IMR-90 (cell line): ENCODE data around the gene MASTL. TPM values are rescaled to one million over a fixed set of nuclear protein-coding genes. Genes with fewer than 3 reads are reported as not detected.

Experiments used
- microRNA-seq, 2 experiments: library from miRNA; stranded (forward) in 1 of 2; unstranded in 1 of 2; fragments of 10-50 nt in 1 of 2; fragments of <30 nt in 1 of 2; gene quantifications in 1 of 2; microRNA quantifications in 1 of 2; one replicate each; pipeline versions ENCODE3 to v1.1.0; 2013 to 2020; ENCODE audit not compliant: insufficient read depth in 1 of 2, insufficient read length in 1 of 2, unreplicated experiment in 1 of 2
- polyA plus RNA-seq, 3 experiments: library from polyadenylated mRNA; depleted of rRNA; stranded (reverse); fragments of >200 nt; gene quantifications; 2 replicates each; pipeline ENCODE4 v1.2.3, GENCODE V29; 2012; ENCODE audit warnings: low replicate concordance in 1 of 3
- small RNA-seq, 5 experiments: library from RNA; depleted of rRNA; stranded (forward); fragments of <200 nt; gene quantifications; one replicate each; pipeline ENCODE3, GENCODE V24; 2012
- total RNA-seq: library from RNA; depleted of rRNA; stranded (reverse); fragments of >200 nt; gene quantifications from 2 replicates; pipeline ENCODE4 v1.2.3, GENCODE V29; 2012; rRNA removed

The MASTL gene
- total and polyA plus RNA-seq, 2 of the 4 experiments (the other 2 are of a cell fraction), result 7.0 to 13.4 TPM

Small RNA genes within 50 kb of the gene (microRNA-seq; reads per million reads assigned to microRNA genes)
- not detected for gene RNU2-24P (ENCODE audit: insufficient read depth, insufficient read length)
- gene RNU7-12P (ENCODE audit: insufficient read depth, insufficient read length), result not detected

Small RNA genes within 50 kb of the gene (small RNA-seq; reads per million reads assigned to genes)
- 0.33 to 204 (median 2.0) reads per million in 5 experiments for gene RNU2-24P
- 0 to 18.7 (median 0) reads per million in 5 experiments for gene RNU7-12P

Other genes with a start within 250 kb of the MASTL start
- 4.8 and 8.6 TPM in 2 replicates for gene ANKRD26, start 54.9 kb upstream of the MASTL start, total RNA-seq
- gene ANKRD26, start 54.9 kb upstream of the MASTL start, polyA plus RNA-seq (2012; rRNA removed), result 1.3 and 1.6 TPM in 2 replicates
- gene YME1L1, start 968 bp upstream of the MASTL start, total RNA-seq, result 71.2 and 111 TPM in 2 replicates
- 40.3 and 51.6 TPM in 2 replicates for gene YME1L1, start 968 bp upstream of the MASTL start, polyA plus RNA-seq (2012; rRNA removed)
- 11.7 and 19.4 TPM in 2 replicates for gene ACBD5, start 85.4 kb downstream of the MASTL start, total RNA-seq
- gene ACBD5, start 85.4 kb downstream of the MASTL start, polyA plus RNA-seq (2012; rRNA removed), result 6.5 and 7.7 TPM in 2 replicates